Peyer's patch (tissue), 4 donors: ENCODE results near the gene ZFHX3. TPM values are rescaled to one million over a fixed set of nuclear protein-coding genes. Genes with fewer than 3 reads are reported as not detected.

Experiments used
- DNase-seq, 3 donors: peaks; one replicate each; pipeline ENCODE4 v3.0.0-alpha.2; 2017 to 2019
- H3K27ac ChIP-seq, 4 donors: fragments of 200-600 bp; sonication (generic); one replicate each; pipeline ENCODE4 v1.5.1; 2016 to 2019
- H3K27me3 ChIP-seq, 2 donors: fragments of 200-600 bp; sonication (generic); one replicate each; pipeline ENCODE4 v1.5.1; 2019
- H3K36me3 ChIP-seq, 3 donors: fragments of 200-600 bp; sonication (generic); one replicate each; pipeline ENCODE4 v1.5.1; 2016 to 2019
- H3K4me1 ChIP-seq, 4 donors: fragments of 200-600 bp; sonication (generic); one replicate each; pipeline ENCODE4 v1.5.1; 2016 to 2019
- H3K4me3 ChIP-seq, 4 donors: fragments of 200-600 bp; sonication (generic); 1 replicate in 3 of 4; 2 replicates in 1 of 4; pipeline ENCODE4 v1.5.1; 2016 to 2019; ENCODE audit warnings: mild to moderate bottlenecking in 1 of 4
- H3K9me3 ChIP-seq, 4 donors: fragments of 200-600 bp; sonication (generic); one replicate each; pipeline ENCODE4 v1.5.1; 2016 to 2019; ENCODE audit warnings: mild to moderate bottlenecking in 1 of 4
- CTCF ChIP-seq, 6 experiments: fragments of 450-650 bp in 4 of 6; fragments of 200-600 bp in 2 of 6; sonication (generic) in 1 of 6; IDR thresholded peaks; one replicate each; pipeline ENCODE4 v1.5.1; 2017 to 2019; ENCODE audit warnings: antibody characterized with exemption in 6 of 6, mild to moderate bottlenecking in 3 of 6, moderate library complexity in 1 of 6
- POLR2A ChIP-seq, 2 donors: fragments of 450-650 bp; IDR thresholded peaks; one replicate each; pipeline ENCODE4 v1.5.1; 2017; ENCODE audit warnings: antibody characterized with exemption in 2 of 2, mild to moderate bottlenecking in 2 of 2, moderate library complexity in 2 of 2
- total RNA-seq, 4 donors: library from RNA; depleted of rRNA; stranded (reverse); fragments of >200 nt; gene quantifications; one replicate each; pipeline ENCODE4 v1.1.0, GENCODE V29; 2016

ZFHX3 gene
- total RNA-seq, 4 donors from 2014 or later, result 6.3 to 39.6 (median 14.6) TPM

- Histone ChIP-seq H3K4me1 (peaks cover 0 to 16% (median 0%) of the 10 kb centered on the region in 4 donors), H3K27me3 (no peaks in the 10 kb centered on the region), H3K36me3 (no peaks in the 10 kb centered on the region), H3K9me3 (no peaks in the 10 kb centered on the region), H3K27ac (peak overlapping the region in 2 of 4 donors; percentile 44 to 47), H3K4me3 (no peak overlapping the region)
- TF ChIP-seq CTCF (IDR thresholded peaks at IDR 0.05), result no peak
- TF ChIP-seq POLR2A (IDR thresholded peaks at IDR 0.05), result no peak
- DNase-seq, result no peak
Observed at GRCh38 chr16:72850853-72851252, 197.1 kb downstream of the ZFHX3 start.

GRCh38 chr16:72850021-72850420, 197.9 kb downstream of the ZFHX3 start:
- Histone ChIP-seq H3K27ac (peak overlapping the region in 2 of 4 donors; percentile 43 to 47), H3K4me3 (no peak overlapping the region), H3K36me3 (no peaks in the 10 kb centered on the region), H3K27me3 (no peaks in the 10 kb centered on the region), H3K4me1 (peaks cover 0 to 16% (median 0%) of the 10 kb centered on the region in 4 donors), H3K9me3 (no peaks in the 10 kb centered on the region)
- DNase-seq, result no peak
- TF ChIP-seq POLR2A (IDR thresholded peaks at IDR 0.05) (no peak), CTCF (IDR thresholded peaks at IDR 0.05) (no peak)

GRCh38 chr16:72848759-72849664, 198.9 kb downstream of the ZFHX3 start:
- Histone ChIP-seq H3K4me3 (peak overlapping the region in 2 of 4 donors; percentile 1 to 6), H3K9me3 (no peaks in the 10 kb centered on the region), H3K27ac (peak overlapping the region in 2 of 4 donors; percentile 25 to 40), H3K27me3 (no peaks in the 10 kb centered on the region), H3K36me3 (no peaks in the 10 kb centered on the region), H3K4me1 (peaks cover 0 to 25% (median 0%) of the 10 kb centered on the region in 4 donors)
- TF ChIP-seq POLR2A (IDR thresholded peaks at IDR 0.05), result no peak
- no peak for TF ChIP-seq CTCF (IDR thresholded peaks at IDR 0.05)
- peak in 2 of 3 donors; percentile 80 to 83 for DNase-seq

- no peaks in the 10 kb centered on the region for H3K9me3 ChIP-seq
- no peaks in the 10 kb centered on the region for H3K36me3 ChIP-seq
- peak overlapping the region in 3 of 4 donors; percentile 10 to 40 (median 32) for H3K27ac ChIP-seq
- H3K4me3 ChIP-seq, result no peak overlapping the region
- no peaks in the 10 kb centered on the region for H3K27me3 ChIP-seq
- TF ChIP-seq POLR2A (IDR thresholded peaks at IDR 0.05), result no peak
- no peak for DNase-seq
- H3K4me1 ChIP-seq, result peaks cover 0 to 29% (median 0%) of the 10 kb centered on the region in 4 donors
Observed at GRCh38 chr16:72848028-72848400, 199.9 kb downstream of the ZFHX3 start.

- peak overlapping the region in 1 of 4 donors; percentile 10 for H3K27ac ChIP-seq
- no peaks in the 10 kb centered on the region for H3K27me3 ChIP-seq
- H3K36me3 ChIP-seq, result no peaks in the 10 kb centered on the region
- peaks cover 0 to 29% (median 0%) of the 10 kb centered on the region in 4 donors for H3K4me1 ChIP-seq
- no peaks in the 10 kb centered on the region for H3K9me3 ChIP-seq
- DNase-seq, result no peak
- no peak for TF ChIP-seq POLR2A (IDR thresholded peaks at IDR 0.05)
- peak in 3 of 6 experiments; percentile 15 to 23 (median 18) for TF ChIP-seq CTCF (IDR thresholded peaks at IDR 0.05)
- H3K4me3 ChIP-seq, result no peak overlapping the region
Observed at GRCh38 chr16:72847187-72848027, 200.5 kb downstream of the ZFHX3 start.
